Mesenteric fat pad (tissue), 1 donor: ENCODE data around the gene CDH16. TPM values are rescaled to one million over a fixed set of nuclear protein-coding genes. Genes with fewer than 3 reads are reported as not detected.

Experiments
- DNase-seq: peaks from one replicate; pipeline ENCODE4 v3.0.0-alpha.2; 2020; ENCODE audit warnings: low spot score
- total RNA-seq: library from RNA; stranded (reverse); fragmentation: NEBNext Ultra II Directional; extraction: Animal tissue kit (Norgen Biotek cat#: 25700); gene quantifications from one replicate; pipeline ENCODE4 v1.2.1, GENCODE V29; 2021
- donor health status: DM: yes; HTN: yes; CAD: no.

Gene CDH16
- total RNA-seq, 1 donor from 2014 or later, result not detected

DNA sequence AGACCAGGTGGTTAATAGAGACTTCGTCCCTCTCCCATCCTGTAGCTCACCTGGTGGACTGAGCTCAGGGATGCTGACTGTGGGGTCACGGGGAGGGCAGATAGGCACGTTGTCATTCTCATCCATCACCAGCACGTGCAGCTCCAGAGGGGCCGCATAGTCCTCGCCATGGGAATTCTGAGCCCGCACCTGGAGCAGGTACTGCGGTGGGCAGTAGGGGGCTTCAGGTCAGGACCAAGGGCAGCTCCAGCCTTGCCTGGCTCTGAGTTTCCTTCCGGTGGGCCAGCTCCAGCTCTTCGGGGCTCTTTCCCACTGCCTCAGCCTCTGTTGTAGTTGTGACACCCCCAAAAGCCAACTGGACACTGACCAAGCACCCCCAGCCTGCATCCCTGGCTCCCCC, 5.6 kb downstream of the CDH16 start:
- DNase-seq, result no peak

GRCh38 chr16:66911801-66912200, 6.9 kb downstream of the CDH16 start:
- no peak for DNase-seq

GRCh38 chr16:66911112-66911511, 7.6 kb downstream of the CDH16 start:
- no peak for DNase-seq

DNA sequence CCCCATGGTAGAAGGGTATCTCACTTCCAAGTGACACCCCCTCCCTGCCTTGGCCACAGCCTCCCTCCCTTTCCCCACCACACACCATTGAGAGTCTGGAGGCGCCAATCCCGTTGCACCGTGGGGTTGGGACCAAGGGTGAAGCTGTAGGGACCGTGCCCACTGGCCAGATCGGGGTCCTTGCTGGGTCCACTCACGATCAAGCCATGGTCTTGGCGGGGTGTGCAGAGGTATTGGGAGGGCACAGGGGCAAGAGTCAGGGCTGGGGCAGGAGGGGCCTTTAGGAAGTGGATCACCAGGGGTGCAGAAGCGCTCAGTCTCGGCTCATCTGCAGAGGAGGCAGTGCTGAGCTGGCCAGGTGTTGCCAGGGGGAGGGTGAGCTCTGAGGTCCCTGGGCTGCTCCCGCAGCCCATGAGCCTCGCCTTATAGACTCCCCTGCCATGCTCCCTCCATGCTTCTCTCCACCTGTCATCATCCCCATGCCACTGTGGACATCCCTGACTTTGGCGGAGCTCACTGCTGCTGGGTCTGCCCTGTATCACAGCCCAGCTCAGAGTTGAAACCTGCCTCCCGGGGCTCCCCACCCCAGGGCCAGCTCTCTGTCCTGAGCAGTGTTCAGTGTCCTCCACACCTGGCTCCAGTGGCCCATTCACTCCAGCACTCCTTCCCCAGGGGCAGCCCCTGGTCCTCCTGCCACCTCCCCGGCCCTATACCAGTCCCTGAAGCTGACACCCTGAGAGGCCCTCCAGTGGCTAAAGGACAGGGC, 8.3 kb downstream of the CDH16 start:
- DNase-seq, result no peak

DNA sequence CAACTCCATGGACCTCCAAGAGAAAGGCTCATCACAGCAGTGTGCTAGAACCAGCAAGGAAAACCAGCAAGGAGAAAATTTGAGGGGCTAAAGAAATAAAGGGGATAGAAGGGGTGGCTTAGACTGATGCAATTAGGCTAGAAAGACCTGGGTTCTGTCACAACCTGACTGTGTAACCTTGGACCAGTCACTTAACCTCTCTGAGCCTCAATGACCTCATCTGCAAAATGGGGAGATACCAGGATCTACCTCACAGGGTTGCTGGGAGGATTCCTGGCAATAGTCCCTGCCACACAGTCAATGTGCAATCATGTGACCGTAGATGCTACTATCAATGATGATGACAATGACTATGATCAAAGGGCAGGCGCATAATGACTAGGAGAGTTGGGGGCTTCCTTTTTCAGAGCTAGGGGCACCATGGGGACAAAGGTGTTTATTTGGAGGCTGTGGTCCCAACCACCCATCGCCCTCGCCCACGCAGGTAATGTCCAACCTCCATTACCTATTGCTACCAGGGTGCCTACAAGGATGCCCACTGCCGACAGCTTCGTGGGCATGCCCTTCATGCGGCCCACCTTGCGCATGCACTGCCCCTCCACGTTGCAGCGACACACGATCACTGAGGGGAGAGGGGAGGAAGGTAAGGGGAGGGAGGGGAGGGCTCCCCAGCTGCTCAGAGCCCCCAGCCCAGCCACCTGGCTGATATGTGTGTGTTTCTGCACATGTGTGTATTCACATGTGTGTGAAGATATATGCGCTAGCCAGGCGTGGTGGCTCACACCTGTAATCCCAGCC, 9.7 kb downstream of the CDH16 start:
- DNase-seq, result no peak

DNA sequence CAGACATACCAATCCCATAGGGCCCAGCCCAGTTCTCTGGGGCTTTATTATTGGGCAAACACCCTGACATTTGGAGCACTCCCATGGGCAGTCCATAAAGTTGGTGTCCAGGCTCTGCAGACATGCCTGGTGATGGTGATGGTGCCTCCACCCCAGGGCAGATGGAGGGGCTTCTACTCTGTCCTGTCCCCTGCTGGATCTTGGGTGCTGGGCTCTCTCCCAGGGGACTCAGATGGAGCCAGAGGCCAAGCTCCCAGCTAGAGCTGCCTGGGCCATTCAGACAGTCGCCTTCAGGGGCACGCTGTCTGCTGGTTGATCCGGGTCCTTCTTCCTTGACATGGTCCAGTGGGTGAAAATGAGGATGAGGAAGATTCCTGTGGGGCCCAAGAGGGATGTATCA, 10.6 kb downstream of the CDH16 start:
- no peak for DNase-seq

GRCh38 chr16:66906916-66907836, 11.5 kb downstream of the CDH16 start:
- DNase-seq, result no peak

DNA sequence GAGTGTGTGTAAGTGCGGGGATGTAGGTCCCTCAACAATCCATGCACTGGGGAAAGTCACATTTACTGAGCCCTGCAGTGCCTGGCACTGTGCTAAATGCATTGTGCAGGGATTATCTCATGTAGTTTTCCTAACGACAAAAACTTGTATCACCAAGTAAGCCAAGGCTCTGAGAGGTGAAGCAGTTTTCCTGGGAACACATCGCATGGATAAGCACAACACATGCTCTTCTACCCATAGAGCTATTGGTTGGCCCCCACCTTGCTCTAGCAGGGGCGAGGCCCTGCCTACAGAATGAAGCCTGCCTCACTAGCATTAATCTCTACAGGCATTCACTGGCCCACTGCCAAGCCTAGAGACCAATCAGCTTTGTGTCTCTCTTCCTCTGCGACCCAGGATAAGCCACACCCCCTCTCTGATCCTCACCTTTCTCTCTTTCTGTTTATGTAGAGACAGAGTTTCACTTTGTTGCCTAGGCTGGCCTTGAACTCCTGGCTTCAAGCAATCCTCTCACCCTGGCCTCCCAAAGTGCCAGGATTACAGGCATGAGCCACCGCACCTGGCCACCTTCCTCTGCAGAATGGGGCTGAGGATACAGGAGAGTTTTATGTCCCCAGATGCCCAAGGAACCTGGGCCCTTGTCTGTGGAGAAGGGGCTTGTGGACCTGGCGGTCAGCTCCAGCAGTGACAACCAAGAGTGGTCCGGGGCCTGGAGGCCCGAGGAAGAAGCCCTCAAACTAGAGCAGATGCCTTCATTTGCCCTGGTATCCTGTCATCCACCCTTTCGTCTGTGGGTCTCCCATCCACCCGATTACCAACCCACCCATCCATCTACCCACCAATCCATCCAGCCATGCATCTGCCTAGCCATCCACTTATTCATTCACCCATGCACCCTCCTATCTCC, 12.8 kb downstream of the CDH16 start:
- no peak for DNase-seq

DNA sequence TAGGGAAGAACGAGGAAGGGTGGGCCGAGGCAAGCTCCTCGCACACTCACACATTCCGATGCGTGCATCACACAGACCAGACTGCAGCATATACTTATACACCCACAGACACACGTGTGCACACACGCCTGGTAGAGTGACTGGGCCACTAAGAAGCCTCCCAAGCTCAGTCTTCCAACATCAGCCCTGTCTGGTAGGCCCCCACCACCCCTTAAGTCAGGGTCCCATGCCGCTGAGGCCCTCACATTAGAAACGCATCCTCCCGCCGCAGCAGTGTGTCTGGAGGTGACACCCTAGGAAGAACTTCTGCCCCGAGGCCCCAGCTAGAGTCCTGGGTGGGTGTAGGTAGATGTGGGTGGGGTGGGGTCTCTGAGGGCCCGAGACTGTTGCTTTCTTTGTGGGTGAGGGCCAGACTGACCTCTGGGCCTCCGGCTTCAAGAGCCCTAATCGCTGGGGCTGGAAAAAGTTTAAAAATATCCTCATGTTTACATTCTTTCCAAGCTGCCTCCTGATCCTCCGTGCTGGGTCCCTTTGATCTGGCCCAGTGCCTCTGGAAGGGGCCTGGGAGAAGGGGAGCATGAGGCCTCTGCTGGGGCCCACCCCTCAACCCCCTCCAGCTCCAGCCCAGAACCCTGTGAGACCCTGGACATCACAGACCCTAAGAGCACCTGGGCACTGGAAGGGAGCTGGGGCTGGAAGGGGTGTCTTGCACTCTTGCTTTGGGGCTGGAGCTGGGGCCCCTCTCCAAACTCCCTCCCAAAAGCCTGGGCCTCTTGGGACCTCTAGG, 13.6 kb downstream of the CDH16 start:
- DNase-seq, result no peak

DNA sequence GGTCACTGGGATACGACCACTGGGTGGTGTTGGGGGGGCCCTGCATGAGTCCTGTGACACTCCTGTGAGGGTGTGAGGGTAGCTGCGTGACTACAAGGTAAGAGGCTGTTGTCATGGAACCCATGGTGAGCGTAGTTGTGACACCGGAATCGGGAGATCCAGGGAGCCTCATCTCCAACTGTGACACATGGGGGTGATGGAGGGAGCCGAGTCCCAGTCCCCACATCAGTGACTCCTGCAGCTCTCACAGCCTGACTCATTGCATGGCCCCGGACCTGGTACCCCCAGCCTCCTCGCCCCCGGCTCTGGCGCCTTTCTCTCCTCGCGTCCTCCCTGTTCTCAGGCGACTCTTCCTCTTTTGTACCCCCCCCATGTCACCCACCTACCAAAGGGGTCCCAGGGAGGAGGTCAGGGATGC, 14.2 kb downstream of the CDH16 start:
- DNase-seq, result no peak

GRCh38 chr16:66903544-66904427, 14.9 kb downstream of the CDH16 start:
- DNase-seq, result no peak

GRCh38 chr16:66902648-66903543, 15.8 kb downstream of the CDH16 start:
- no peak for DNase-seq

DNA sequence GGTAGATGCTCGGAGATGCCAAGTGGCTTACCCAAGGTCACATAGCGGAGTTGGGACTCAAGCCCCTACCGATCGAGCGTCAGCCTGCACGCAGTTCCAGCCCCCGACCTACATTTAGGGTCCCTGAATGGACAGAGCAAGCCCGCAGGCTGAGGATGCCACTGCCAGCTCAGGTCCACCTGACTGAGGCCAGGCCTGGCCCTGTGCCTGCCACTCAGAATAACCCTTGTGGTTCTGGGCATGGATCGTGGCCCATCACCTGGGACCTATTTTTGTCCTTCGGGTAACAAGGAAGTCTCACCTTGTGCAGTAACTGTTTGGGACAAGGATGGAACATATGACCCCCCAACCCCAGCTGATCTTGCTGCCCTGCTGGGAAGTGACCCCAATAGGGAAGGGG, 17.1 kb downstream of the CDH16 start:
- DNase-seq, result no peak

DNA sequence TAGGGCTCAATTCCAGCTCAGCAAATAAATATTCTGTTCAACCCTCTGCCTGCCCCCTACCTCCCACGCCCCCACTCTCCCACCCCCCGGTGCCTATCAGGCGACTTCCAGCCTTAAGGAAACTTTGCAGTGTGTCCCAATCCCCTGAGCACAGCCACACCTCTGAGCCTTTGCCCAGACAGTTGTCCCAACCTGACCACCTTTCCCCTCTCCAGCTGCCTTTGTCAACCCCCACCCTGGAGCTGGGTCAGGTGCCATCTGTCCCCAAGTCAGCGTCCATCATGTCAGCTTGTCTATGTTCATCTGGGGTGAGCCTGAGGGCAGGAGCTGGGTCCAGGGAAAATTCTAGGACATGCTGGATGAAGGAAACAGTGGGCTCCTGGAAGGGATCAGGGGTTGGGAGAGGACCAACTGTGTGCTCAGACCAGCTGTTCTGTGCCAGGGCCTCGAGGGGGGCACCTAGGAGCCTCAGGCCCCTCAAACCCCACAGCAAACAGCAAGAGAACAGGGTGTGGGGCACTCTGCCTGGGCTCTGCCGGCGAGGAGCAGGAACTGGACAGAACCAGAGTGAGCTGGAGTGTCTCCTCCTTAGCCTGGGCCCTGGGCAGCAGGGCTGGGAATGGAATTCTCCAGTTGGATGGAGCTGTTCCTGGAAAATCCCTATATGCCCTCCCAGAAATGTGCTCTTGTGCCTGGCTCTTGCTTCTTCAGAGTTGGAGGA, 17.8 kb downstream of the CDH16 start:
- DNase-seq, result no peak

DNA sequence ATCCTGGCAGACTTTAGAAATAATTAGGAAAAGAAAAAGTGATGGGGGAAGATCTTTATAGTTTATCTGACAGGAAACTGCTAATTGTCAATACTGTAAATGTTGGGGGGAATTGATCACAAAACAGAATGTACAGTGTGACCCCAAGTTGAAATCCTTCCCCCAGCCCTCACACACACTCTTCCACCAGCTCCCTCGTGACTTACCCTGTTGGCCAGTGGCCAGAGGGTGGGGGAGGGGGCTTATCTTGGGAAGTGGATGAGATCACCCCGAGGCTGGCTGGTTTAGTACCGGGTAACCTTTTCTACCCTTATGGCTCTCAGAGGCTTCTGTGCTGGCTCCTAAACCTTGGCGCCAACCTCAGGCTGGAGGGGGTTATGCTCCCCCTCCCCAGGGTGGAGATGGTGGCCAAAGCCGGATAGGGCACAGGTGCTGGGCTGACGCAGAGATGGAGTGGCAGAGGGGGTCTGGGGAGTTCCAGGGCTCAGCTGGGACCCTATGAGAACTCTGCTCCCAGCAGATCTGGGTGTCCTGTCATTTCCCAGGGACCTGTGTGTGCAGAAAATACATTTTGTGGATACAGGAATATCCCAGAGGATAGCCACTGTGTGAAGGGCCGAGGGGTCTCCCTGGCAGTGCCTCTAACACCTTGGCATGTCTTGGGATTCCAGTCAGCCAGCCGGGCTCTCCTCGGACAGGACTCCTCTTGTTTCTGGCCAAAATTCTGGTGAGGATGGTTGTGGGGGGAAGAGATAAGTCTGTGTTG, 18.6 kb downstream of the CDH16 start:
- no peak for DNase-seq

DNA sequence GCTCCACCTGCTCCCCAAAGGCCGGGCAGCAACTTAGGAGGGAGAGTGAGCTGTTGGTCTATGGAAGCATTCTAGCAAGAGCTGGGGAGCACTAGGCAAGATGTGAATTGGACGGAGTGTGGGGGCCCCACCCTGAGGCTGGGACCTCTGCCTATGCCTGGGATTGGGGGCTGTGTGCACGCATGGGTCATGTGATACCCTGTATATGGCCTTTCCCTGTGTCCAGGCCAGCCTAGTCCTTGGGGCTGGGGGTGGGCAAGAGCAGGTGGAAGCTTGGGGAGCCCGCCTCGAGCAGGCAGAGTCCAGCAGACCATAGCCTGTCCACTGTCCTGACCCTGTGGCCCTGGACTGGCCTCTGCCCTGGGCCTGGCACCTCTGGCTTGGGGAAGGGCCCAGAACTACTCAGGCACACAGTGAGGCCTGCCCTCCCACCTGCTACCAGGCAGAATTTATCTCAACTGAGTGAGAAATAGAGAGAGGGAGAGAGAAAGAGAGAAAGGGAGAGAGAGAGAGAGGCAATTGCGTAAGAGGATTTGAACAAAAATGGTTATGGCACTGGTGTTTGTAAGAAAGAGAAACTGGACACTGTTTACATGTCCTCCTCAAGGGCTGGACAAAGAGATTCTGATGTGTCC, 19.3 kb downstream of the CDH16 start:
- DNase-seq, result no peak
